SHP77 treated with DMSO at 0.1 percent for 48 hours (cell line): ENCODE data around the gene TMUB2.

Experiments used
- DNase-seq: peaks from one replicate; lab custom pipeline; 2025; lab: John Stamatoyannopoulos, UW

TMUB2 gene

DNA sequence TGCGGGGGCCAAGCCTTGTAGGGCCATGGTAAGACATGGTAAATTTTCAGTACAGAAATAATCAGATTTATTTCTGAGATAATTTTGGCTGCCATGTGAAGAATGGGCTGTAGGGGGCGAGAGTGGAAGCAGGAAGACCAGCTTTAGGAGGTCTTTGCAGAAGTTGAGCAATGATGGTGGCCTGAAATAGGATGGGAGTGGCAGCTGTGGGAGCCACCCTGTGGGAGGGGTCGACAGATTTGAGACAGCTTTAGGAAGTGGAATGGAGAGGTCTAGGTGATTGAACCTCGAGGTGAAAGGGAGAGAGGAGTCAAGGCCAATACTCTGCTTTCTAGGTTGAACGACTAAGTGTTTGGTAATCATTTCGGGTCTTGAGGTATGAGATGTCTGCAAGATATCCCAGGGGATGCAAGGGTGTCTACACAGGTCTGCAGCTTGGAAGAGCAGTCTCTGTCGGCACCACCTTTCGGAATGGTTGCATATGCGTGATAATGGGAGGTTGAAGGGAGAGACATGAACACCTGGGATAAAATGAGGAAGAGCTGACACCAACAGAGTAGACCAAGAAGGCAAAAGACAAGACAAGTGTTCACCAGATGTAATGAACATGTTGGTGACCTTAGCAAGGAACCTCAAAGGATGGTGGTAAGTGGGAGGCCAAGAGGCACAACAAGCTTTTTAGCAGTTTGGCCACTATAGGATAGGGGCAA is 17.1 kb downstream of the TMUB2 start:
- peak; percentile 19 for DNase-seq

DNA sequence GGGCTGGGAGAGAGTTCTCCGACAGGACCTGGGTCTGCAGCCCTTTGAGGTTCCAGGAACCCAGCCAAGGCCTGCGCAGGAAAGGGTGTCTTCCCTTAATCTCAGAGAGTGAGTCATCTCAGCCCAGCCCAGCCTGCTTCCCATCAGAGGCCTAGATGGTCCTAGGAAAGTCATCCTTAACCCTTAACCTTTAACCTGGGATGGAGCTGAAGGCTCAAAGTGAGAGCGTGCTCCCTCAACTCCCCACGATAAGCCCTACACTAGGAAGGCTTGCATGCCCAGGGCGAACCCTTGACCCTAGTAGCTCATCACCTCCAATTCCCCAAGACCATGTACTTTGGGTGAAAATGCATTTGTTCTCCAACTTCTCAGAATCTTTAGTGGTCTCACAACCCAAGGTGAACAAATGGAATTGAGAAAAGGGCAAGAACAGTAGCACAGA is 17.7 kb downstream of the TMUB2 start:
- no peak for DNase-seq

GRCh38 chr17:44205962-44206824 is 19.4 kb downstream of the TMUB2 start:
- no peak for DNase-seq

- DNase-seq: no peak
Measured at GRCh38 chr17:44206825-44207155, 20.0 kb downstream of the TMUB2 start.

- no peak for DNase-seq
Measured at GRCh38 chr17:44207319-44207718, 20.5 kb downstream of the TMUB2 start.

DNA sequence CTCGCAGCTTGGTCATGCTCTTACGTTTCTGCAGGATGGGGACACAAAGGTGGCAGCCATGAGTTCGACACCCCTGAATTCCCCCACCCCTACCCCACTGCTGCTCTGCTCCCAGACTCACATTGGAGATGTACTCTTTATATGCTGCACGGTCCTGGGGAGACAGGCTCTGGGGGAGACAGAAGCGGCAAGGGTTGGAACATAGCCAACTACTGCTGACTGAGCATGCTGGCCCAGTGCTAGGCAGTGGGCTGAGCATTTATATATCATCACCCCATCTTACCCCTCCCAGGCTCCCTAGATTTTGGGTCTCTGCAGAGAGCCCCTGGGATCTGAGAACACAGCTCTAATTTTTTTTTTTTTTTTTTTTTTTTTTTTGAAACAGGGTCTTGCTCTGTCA is 21.0 kb downstream of the TMUB2 start:
- no peak for DNase-seq

- DNase-seq: no peak
Measured at GRCh38 chr17:44209786-44210341, 23.1 kb downstream of the TMUB2 start.

DNA sequence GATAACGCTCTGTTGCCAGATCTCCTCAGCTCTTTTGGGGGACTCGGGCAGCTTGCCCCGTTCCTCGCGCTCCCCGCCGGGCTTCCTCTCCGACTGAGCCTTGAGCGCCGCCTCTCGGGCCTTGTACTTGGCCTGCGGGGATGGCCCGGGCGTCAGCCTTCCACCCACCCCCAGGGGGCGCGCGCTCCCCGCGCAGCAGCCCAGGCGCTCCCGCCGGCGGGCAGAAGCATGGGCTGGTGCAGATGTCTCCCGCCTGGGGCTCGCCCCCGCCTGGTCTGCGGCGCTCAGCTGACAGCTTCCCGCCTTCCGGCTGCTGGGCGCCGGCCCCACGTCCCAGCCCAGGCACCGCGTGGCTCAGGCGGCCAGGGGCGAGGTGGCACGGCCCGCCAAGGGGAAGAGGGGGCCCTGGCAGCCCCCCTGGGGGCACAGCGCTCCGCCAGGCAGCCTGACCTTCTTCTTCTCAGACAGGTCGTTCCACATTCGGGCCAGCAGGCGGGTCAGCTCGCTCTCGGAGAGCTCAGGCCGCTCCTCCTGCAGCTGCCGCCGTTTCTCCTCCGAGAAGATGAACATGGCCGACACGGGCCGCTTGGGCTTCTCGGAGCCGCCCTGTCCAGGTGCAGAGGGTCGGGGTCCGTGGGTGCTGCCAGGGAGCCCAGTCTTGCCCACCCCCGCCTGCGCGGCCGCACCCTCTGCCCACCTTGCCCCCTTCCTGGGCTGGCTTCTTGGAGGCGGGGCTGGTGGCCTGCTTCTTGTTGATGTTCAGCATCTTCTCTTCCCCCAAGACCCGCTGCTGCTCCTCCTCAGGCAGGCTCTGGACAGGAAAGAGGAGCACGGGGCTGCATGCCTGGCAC is 23.8 kb downstream of the TMUB2 start:
- peak; percentile 41 for DNase-seq

DNA sequence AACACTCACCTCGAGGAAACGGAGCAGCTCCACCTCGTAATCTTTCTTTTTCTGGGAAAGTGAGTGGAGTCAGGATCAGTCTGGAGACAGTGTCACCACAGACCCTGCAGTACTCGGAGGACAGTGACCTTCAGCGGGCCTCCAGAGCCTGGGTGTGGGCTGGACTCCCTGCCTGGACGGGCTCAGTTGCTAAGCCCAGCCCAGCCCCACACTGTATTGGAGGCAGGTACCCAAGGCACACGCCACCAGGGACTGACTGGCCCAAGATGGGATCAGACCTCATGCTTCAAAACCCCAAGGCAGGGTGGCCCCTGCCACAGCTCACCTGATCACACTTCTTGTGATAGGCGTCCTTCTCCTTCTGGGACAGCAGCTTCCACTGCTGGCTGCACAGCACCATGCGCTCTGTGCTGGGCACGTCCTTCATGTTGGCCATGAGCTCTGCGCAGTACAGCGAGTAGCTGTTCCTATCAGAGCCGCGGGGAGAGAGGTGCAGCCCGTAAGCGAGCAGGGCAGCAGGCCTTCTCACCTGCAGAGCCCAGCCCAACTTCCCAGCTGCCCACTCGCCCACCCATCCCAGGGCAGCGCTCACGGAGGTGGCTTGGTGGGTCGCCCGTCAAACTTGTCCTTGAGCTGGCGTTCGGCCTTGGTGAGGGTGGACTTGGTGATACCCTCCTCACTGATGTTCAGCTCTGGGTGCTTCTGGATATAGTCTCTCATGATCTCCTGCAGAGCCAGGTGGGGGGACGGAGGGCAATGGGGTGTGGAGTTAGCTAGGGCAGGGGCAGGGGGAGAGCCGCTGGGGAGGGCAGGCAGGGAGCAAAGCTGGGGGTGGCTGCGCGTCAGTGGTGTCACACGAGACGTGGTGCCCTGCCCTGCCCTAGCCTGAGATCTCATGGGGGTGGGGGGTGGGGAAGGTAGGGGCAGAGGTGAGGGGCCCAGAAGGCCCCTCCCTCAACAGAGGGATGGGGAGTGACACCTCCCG is 24.8 kb downstream of the TMUB2 start:
- DNase-seq: no peak

GRCh38 chr17:44212507-44213402 is 26.0 kb downstream of the TMUB2 start:
- no peak for DNase-seq

DNA sequence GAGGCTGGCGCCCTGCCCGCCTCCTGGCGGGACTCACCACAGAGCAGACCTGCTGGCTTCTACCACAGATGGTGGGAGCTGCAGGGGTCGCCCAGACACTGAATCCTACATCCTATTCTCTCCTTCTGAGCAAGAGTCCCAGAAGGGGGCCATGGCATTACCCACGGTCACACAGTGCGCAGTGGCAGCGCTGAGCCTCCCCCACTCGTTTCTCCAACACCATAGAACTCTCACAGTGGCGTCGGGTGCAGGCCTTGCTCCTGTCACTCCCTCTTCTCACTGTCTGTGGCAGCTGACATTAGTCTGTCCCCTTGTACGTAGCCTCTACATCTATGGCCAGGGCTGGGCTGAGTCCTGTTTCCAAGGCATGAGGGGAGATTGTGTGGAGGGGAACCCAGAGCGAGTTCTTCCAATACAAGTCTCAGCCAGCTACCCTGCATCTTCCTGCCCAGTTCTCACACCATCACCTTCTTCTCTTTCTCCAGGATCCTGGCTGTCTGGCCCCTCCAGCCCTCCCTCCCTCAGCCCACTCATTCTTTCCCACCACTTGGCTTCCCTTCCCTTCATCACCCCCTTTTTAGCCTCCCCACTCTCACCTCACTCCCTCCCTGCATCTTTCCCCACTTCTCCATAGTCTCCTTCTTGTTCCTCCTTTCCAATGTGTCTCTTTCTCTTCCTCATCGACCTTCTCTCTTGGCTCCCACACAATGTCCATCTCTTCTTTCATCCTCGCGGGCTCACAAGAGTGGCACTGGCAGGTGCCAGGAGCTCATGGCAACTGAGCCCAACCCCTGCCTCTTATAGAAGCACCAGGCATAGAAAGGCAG is 26.8 kb downstream of the TMUB2 start:
- DNase-seq: no peak

- no peak for DNase-seq
Measured at GRCh38 chr17:44214230-44214494, 27.4 kb downstream of the TMUB2 start.

GRCh38 chr17:44214896-44215295 is 28.1 kb downstream of the TMUB2 start:
- DNase-seq: no peak

- no peak for DNase-seq
Measured at GRCh38 chr17:44216173-44216572, 29.4 kb downstream of the TMUB2 start.

- no peak for DNase-seq
Measured at GRCh38 chr17:44216694-44217093, 29.9 kb downstream of the TMUB2 start.

GRCh38 chr17:44217738-44218343 is 31.1 kb downstream of the TMUB2 start:
- no peak for DNase-seq

GRCh38 chr17:44218344-44219107 is 31.8 kb downstream of the TMUB2 start:
- peak; percentile 77 for DNase-seq

- DNase-seq: no peak
Measured at GRCh38 chr17:44219108-44219615, 32.4 kb downstream of the TMUB2 start.
